Fibroblast of skin of left biceps (primary cell): ENCODE results near the gene KANK2.
"Not testable (repeated sequence)": the region's sequence is repeated elsewhere in the genome, so short reads cannot be mapped to it uniquely, and the experiment has no call there.

ENCODE experiments used
- DNase-seq, 2 experiments: peaks; one replicate each; pipeline ENCODE4 v3.0.0-alpha.2; 2013; ENCODE audit warnings: low read depth in 2 of 2

Gene KANK2

DNA sequence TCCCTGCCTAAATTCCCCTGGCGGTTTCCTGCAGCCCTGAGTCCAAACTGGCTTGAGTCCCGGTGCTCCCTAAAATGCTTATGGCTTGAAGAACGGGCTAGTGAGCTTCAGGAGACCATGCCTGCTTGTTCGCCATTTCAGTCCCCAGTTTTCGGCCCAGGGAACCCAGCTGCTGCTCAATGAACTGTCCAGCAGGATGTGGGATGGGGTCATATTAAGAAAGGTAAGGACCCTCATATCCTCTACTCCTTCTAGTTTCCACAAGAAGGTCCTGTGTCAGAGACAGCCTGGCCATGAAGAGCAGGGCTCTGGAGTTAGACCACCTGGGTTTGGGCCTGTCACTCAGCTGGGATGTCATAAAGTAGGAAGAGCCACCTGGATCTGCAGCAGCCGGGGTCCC is 24.8 kb downstream of the KANK2 start:
- DNase-seq, result no peak

DNA sequence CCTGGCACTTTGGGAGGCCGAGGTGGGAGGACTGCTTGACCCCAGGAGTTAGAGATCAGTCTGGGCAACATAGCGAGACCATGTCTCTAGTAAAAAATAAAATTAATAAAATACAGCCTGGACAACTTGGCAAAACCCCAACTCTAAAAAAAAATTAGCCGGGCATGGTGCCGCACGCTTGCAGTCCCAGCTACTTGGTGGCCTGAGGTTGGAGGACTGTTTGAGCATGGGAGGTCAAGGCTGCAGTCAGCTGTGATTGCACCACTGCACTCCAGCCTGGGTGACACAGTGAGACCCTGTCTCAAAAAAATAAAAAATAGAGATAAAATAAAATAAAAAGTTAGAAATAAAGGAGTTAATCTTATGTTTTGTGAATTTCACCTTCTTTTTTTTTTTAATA is 26.2 kb downstream of the KANK2 start:
- no peak for DNase-seq

DNA sequence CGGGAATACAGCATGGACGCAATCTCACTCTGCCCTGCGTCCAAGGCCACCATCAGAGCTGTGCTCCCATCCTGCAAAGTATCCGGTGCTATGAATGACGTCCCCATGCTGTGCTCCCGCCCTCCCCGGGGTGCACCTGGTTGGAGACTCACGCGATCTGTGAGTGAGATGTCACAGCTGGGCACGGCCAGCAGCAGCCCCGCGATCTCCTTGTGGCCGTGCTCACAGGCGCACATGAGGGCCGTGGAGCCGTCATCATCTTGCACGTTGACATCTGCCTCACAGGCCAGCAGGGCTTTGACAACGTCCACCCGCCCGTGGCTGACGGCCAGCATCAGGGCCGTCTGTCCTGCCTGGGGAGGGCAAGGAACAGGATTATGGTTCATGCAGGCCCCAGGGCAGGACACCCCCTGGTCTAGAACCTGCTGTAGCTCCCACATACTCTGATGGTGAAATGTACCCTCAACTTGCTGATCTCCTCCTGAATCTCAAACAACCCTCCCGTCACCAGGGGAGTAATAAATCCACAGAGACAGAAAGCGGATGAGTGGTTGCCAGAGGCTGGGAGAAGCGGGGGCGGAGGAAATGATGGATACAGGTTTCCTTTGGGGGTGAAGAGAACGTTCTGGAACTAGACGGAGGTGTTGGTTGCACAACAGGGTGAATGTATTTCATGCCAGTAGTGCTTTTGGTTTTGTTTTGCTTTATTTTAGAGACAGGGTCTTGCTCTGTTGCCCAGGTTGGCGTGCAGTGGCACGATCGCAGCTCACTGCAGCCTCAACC is 27.3 kb downstream of the KANK2 start:
- no peak for DNase-seq

DNA sequence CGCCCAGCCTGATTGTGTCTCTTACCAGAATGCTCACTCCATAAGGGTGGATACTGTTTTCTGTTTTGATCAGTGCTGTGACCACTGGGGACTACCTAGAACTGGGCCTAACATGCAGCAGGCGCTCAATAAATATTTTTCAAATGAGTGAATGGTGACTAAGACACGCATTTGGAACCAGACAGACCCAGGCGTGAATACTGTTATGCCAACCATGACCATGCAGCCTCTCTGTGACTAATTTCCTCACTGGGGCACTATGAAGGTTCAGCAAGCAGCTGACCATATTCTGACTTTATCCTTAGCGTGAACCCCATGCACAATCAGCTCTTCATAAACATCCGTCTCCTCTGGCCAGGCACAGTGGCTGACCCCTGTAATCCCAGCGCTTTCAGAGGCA is 28.8 kb downstream of the KANK2 start:
- peak in 1 of 2 experiments; percentile 28 for DNase-seq

DNA sequence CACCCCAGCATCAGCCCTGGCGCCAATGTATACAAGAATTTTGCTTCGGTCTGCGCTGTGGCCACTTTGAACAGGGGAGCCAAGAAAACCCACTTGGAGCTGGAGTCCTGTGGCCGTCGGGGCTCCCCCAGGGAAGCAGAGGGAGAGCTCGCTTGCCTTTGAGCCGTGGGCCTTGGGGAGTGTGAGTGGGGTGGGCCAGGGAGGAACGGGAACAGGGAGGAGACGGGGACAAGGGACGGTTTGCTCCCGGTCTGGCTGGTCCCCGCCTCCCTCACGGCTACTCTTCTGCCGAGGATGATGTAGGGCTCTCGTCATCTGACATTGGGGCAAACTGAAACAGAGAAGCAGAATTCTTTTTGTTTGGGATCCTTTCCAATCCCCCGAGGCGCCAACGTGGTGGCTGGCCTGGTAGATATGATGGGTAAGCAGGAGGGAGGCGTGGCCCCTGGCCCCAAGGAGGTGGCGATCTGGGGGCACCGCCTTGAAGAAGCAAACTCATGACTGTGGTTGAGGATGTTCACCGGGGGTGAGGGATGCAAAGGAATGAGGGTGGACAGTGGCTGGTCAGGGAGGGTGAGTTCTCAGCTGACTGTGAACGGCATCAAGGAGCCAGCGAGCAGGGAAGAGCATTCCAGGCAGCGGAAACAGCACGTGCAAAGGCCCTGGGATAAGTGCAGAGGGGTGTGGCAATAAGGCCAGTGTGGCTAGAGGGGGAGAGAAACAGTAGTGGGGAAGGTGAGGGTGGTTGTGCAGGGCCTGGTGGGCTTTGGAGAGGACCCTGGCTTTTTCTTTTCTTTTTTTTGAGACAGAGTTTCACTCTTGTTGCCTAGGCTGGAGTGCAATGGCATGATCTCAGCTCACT is 30.8 kb downstream of the KANK2 start:
- no peak for DNase-seq

DNA sequence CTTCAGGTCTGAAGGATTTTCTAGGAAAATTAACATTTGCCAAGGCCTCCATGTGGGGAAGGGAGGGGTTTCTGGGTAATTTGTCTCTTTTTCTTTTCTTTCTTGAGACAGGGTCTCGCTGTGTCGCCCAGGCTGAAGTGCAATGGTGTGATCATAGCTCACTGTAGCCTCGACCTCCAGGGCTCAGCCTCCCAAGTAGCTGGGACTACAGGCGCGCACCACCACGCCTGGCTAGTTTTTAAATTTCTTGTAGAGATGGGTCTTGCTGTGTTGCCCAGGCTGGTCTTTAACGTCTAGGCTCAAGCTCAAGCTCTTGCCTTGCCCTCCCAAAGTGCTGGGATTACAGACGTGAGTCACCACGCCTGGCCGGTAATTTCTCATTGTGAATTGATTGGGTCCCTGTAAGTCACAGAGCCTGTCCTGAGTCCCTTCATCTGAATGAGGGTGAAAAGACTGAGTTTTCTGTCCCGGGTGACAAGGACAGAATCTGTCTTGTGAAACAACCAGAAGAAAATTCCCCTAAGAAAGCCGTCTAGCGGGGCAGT is 31.8 kb downstream of the KANK2 start:
- DNase-seq, result no peak

DNA sequence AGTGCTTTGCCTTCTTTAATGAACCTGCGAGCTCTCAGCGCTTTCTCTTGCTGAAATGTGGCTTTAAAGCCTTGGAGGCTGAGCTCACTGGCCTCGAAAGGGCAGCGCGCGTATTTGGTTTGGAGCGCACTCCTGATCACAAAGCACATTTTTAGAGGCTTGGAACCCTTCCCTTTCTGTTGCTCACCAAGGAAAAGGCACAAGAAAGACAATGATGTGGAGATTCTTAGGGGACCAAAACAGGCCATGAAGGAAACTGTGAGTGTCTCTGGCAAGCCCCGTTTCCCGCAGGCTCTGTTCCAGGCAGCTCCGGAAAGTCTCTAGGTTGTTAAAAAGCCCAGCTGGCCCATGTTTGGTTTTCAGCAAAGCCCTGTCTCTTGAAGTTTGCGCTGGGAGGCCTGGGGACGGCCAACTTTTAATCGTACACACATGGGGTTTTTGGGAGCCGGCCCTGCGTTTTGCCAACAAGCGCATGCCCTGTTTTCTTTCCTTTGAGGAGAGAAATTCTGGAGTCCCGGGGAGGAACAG is 32.4 kb downstream of the KANK2 start:
- DNase-seq, result peak; percentile 66

DNA sequence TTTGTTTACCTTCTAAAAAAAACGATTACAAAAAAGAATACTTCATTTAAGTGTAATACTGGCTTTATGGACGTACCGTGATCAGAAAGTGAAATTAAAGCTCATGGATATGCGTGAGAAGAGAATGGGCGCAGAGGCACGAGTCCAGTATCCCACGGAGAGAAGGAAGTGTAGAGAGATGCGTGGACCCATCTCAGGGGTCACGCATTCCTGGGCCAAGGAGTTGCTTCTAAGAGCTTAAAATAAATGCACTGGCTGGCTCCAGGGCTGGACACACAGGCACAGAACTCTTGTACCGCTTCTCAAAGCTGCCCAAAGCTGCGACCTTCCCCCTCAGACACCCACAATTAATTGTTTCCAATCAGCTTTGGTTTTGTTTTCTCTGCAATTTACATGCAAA is 33.0 kb downstream of the KANK2 start:
- no peak for DNase-seq

DNA sequence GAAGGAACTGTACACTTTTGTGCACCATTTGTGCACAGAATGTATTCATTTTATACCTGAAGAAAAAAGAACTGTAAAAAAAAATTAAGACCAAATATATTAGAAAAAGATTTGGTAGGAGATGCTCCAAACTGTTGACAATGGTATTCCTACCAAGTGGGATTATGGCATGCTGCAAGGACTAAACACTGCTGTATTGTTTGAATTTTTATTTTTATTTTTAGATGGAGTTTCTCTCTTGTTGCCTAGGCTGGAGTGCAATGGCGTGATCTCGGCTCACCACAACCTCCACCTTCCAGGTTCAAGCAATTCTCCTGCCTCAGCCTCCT is 36.9 kb downstream of the KANK2 start:
- DNase-seq, result not testable (repeated sequence)

DNA sequence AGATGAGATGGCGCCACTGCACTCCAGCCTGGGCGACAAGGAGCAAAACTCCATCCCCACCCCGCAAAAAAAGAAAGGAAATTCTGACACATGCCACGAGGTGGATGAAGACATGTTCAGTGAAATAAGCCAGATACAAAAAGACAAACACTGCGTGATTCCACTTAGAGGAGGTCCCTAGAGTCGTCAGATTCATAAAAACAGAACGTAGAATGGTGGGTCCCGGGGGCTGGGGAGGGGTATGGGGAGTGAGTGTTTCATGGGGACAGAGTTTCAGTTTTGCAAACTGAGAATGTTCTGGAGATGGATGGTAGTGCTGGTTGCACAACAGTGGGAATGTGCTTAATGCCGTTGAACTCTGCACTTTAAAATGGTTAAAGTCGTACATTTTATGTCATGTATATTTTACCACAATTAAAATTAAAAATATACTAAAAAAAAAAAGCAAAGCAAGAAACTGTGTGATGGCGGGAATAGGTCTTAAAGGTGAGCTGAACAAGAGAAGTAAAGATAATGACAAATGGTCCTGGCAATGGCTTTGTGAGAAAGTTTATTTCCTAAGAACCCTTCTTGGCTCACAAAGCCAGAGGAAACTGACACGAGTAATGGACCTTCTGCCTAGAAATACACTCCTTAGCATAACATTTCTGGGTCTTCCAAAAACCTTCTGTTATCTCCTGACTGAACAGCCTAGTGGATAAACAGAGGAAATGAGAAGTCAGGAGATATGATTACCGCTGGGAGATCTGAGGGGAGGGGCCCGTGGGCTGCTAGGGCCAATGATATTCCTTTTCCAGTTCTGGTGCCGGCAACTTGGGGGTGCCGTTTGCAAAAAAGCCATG is 37.5 kb downstream of the KANK2 start:
- DNase-seq, result no peak

DNA sequence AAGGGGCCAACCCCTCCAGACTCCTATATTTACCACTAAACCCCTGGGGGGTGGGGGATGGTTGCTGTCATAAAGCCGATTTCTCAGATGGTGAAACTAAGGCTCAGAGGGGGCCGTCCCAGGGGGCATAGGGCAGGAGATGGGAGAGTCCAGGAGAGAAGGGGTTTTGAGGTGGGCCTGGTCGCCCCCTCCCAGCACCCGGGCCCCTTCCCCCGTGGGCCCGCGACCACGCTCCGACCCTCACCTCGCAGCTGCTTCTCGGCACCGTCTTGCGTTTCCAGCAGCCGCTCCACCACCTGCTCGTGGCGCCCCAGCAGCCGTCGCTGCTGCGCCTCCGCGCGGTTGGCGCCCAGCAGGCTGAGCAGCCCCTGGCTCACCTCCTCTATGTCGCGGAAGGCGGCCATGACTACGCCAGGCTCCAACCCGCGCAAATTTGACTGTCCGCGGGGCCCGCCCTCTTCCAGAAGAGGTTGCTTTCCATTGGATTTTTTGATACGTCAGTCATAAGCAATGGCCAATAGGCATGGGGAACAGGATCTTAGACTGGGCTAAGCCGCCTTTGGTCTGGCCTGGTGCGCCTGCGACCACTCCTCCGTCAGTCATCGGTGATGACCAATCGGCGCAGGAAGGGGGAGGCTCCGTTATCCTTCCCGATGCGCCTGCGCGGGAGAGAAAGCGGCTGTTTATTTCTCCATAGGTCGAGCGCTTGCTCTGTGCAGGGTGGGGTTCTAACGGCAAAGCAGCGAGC is 41.8 kb downstream of the KANK2 start, which contains the start of gene SPC24:
SPC24 (minus strand) TSS at position 410 of the 748 bp plus-strand sequence; CDS start at position 404, 6 bp downstream.
- DNase-seq, result peak; percentile 95

DNA sequence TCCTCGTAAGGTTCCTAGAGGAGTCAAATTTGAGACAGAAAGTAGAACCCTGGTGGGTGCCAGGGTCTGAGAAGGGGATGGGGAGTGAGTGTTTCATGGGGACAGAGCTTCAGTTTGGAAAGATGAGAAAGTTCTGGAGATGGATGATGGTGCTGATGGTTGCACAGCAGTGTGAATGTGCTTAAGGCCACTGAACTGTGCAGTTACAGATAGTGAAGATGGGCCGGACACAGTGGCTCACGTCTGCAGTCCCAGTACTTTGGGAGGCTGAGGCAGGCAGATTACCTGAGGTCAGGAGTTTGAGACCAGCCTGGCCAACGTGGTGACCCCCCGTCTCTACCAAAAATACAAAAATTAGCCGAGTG is 42.7 kb downstream of the KANK2 start:
- no peak for DNase-seq

DNA sequence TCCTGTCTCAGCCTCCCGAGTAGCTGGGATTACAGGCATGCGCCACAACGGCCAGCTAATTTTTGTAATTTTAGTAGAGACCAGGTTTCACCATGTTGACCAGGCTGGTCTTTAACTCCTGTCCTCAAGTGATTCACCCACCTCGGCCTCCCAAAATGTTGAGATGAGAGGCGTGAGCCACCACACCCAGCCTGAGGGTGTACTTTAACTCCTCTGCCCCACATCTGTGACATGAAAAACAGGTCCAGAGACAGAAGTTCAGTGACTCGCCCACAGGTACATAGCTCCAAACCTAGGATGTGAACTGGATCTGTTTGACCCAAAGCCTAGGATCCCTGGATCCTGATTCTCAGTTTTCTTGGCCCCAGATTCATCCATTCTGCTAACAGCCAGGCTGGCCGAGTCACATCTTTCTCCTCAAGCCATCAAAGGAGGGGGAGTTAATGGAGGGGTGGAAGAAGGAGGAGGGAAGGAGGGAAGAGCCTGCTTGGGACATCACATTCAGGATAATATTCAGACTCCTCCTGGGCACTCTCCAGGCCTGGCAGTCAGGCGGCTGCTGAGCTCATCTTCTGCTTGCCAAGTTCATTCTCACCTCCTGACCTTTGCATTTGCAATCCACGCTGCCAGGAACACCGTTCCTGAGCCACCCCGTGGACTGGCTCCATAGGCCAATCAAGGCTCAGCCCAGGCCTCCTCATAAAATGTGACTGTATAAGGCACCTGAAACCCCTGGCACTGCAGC is 44.9 kb downstream of the KANK2 start:
- no peak for DNase-seq

DNA sequence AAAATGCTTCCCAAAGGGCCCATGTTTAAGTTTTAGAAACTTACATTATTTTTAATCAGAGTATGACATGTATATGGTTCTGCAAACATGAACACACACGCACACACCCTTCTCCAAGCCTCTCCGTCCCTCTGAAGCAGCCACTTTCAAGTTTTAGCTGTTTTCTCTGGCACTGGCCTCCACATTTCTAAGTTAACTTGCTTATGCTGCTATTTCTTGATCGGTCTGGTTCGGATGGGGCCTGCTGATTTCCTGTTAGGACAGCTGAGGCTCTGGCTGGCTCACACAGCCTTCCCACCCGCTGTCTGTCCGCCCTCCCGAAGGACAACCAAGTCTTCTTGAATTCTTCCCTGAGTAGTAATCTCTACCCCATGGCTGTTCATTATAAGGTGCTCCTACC is 46.2 kb downstream of the KANK2 start:
- DNase-seq, result no peak

DNA sequence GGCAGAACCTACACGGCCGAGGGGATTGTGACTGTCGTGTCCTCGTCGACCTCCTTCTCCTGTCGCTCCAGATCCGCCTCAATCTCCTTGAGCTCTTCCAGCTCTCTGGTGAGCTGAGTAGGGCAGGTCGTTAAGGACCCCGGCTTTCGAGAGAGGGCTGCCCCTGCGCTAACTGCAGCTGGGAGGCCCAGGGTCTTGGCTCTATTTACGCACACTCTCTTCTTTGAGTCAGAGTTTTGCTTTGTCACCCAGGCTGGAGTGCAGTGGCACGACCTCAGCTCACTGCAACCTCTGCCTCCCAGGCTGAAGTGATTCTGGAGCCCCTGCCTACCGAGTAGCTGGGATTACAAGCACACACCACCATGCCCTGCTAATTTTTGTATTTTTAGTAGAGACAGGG is 49.3 kb downstream of the KANK2 start:
- DNase-seq, result no peak

DNA sequence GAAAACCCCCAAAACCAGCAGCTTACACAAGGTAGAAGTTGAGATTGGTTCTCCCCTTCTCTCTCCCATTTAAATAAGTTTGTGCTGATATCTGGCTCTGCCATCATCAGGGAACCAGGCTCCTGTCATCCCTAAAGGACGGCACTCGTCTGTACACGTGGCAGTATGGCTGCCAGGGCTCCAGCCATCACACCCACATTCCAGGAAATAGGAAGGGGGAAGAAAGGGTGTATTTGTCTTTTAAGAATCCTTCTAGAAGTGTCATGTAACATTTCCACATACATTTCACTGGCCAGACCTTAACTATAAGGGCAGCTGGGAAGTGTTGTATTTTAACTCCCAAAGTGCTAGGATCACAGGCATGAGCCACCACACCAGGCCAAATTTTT is 51.8 kb downstream of the KANK2 start:
- no peak for DNase-seq

DNA sequence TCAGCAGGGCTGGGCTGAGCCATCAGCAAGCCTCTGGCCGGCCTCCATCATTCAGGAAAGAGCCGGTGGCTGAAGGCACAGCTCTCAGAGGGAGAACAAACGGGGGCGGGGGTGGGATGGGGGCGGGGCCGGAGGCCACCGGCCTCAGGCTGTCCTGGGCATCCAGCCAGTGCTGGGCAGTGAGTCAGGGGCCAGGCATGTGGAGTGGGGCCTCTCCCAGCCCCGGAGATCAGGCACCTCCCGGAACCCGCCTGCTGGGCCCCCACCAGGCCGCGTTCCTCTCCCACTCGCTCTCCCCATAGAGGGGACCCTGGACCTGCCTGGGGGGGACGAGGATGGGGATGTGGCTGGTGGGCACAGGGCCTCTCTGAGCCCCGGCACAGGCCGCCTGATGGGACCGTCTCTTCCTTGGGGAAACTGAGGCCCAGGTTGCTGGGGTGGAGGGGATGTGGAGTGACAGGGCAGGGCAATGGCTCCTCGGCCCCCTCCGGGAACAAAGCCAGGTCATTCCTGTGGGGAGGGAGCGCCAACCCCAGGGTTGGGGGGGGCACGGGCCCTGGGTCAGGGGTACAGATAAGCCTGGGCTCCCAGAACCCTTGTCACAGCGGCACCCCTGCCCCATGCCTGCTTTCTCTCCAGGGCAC is 54.7 kb downstream of the KANK2 start:
- DNase-seq, result peak; percentile 78 to 82

DNA sequence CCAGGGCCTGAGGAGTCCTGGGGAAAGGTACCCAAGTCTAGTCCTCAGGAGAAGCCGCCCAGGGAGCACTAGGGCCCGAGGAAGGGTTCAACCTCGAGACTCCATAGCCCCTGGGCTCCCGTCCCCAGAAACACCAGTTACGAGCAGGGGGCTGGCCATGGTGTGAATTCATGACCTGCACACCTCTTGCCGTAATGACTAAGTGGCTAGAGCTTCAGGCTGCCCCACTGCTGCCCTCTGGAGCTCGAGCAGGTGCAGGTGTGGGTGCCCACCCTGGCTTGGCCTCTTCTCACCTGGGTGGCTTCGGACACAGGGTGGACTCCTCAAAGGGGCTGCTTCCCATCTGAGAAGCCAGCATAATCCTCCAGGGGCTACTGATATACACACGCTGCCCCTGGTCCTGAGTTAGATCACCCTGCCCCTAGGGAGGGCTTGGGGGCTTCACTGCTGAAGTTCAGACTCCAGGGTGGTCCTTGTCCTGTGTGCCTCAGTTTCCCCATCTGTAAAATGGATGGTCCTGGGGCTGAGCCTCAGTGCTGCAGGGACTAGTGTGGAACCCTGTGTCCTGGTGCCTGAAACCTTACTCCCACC is 55.3 kb downstream of the KANK2 start:
- DNase-seq, result no peak

DNA sequence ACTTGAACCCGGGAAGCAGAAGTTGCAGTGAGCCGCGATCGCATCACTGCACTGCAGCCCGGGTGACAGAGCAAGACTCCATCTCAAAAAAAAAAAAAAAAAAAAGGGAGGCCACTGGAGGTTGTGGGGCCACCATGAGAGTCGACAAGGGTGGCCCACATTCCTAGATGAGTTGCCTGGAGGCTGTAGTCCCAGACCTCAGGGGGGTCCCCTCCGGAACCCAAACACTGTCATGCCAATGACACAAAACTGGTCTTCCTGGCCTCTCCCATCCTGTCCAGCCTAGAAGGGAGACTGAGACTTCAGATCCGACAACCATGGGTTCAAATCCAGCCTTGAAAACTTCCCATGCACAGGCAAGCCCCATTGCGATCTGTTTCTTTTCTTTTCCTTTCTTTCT is 56.4 kb downstream of the KANK2 start:
- no peak for DNase-seq
